HepG2 (cell line): Measurements from ENCODE around the gene GLIS2. TPM values are rescaled to one million over a fixed set of nuclear protein-coding genes. Genes with fewer than 3 reads are reported as not detected.

Experiments used
- FOXO1 ChIP-seq: sonication (generic); formaldehyde crosslinking; IDR thresholded peaks from 2 replicates; pipeline ENCODE4 v1.4.0; 2020; ENCODE audit warnings: missing genetic modification reagents
- HCFC1 ChIP-seq: fragments of 150-350 bp; IDR thresholded peaks from 2 replicates; pipeline ENCODE4 v1.6.1; 2014; ENCODE audit warnings: low read depth, low read length
- HES4 ChIP-seq: sonication (generic); formaldehyde crosslinking; IDR thresholded peaks from 2 replicates; pipeline ENCODE4 v1.9.0; 2021; ENCODE audit warnings: mild to moderate bottlenecking, missing genetic modification reagents, borderline replicate concordance
- JARID2 ChIP-seq: sonication (generic); formaldehyde crosslinking; IDR thresholded peaks from 2 replicates; pipeline ENCODE4 v1.8.1; 2023; ENCODE audit warnings: missing genetic modification reagents, inconsistent platforms; ENCODE audit not compliant: insufficient replicate concordance
- PCBP2 ChIP-seq: fragments of 200-400 bp; formaldehyde crosslinking; optimal IDR thresholded peaks from 2 replicates; pipeline ENCODE3; 2018; ENCODE audit warnings: low read length, low read depth; ENCODE audit not compliant: poor library complexity, severe bottlenecking
- PHF5A ChIP-seq: IDR thresholded peaks from one replicate; pipeline ENCODE4 v1.6.1; 2018; ENCODE audit warnings: low read depth, missing genetic modification reagents; ENCODE audit not compliant: unreplicated experiment
- POLR2AphosphoS5 ChIP-seq: IDR thresholded peaks from 2 replicates; pipeline ENCODE4 v1.6.1; 2012; ENCODE audit warnings: low read depth, low read length
- RBFOX2 ChIP-seq: fragments of 200-400 bp; formaldehyde crosslinking; IDR thresholded peaks from 2 replicates; pipeline ENCODE4 v1.6.1; 2017; ENCODE audit warnings: low read depth, mild to moderate bottlenecking, low read length
- ZFY ChIP-seq: sonication (generic); formaldehyde crosslinking; IDR thresholded peaks from 2 replicates; pipeline ENCODE4 v1.4.0; 2020; ENCODE audit warnings: missing genetic modification reagents
- ZNF607 ChIP-seq: sonication (generic); formaldehyde crosslinking; IDR thresholded peaks from 2 replicates; pipeline ENCODE4 v1.5.1; 2020; ENCODE audit warnings: missing genetic modification reagents, mild to moderate bottlenecking, borderline replicate concordance
- ZNF629 ChIP-seq: sonication (generic); formaldehyde crosslinking; conservative IDR thresholded peaks from 2 replicates; pipeline ENCODE4 v1.5.0; 2020; ENCODE audit warnings: missing genetic modification reagents
- ZNF746 ChIP-seq: sonication (generic); formaldehyde crosslinking; IDR thresholded peaks from 2 replicates; pipeline ENCODE4 v1.8.0; 2022; ENCODE audit warnings: mild to moderate bottlenecking, missing genetic modification reagents
- ZNF878 ChIP-seq: sonication (generic); formaldehyde crosslinking; IDR thresholded peaks from 2 replicates; pipeline ENCODE4 v1.8.1; 2023; ENCODE audit warnings: mild to moderate bottlenecking, missing genetic modification reagents, moderate library complexity
- polyA plus RNA-seq, 8 experiments: library from polyadenylated mRNA; depleted of rRNA in 3 of 8; stranded (reverse) in 7 of 8; unstranded in 1 of 8; fragments of >200 nt; fragmentation: Illumina TruSeq in 4 of 8; extraction: Trizol in 4 of 8; gene quantifications; 2 replicates each; pipeline versions ENCODE4 v1.2.1 to v1.2.3, GENCODE V29; 2011 to 2016; ENCODE audit warnings: low read depth in 4 of 8, missing spikeins in 1 of 8, mixed read lengths in 1 of 8; ENCODE audit not compliant: insufficient read depth in 1 of 8
- total RNA-seq, 5 experiments: library from RNA; depleted of rRNA; stranded (reverse); fragments of >200 nt; fragmentation: Illumina TruSeq; extraction: Trizol; gene quantifications; 2 replicates each; pipeline ENCODE4 v1.2.3, GENCODE V29; 2016; ENCODE audit warnings: low read depth in 1 of 5
- TF ChIP-seq, protein P1 (sequence below): sonication (generic); formaldehyde crosslinking; IDR thresholded peaks from 2 replicates; pipeline ENCODE4 v1.4.0; 2020; ENCODE audit warnings: mild to moderate bottlenecking, missing genetic modification reagents
- TF ChIP-seq, protein P2 (sequence below): sonication (generic); formaldehyde crosslinking; IDR thresholded peaks from 2 replicates; pipeline ENCODE4 v1.4.0; 2020; ENCODE audit warnings: missing genetic modification reagents
- TF ChIP-seq, protein P3 (sequence below): sonication (generic); formaldehyde crosslinking; IDR thresholded peaks from 2 replicates; pipeline ENCODE4 v1.5.1; 2020; ENCODE audit warnings: mild to moderate bottlenecking, missing genetic modification reagents, borderline replicate concordance

GLIS2 gene
- total and polyA plus RNA-seq, 2 of the 13 experiments (the other 11 are each of a cell fraction or from before 2014, with no cell fraction given) = 0.28 to 0.29 TPM

DNA sequence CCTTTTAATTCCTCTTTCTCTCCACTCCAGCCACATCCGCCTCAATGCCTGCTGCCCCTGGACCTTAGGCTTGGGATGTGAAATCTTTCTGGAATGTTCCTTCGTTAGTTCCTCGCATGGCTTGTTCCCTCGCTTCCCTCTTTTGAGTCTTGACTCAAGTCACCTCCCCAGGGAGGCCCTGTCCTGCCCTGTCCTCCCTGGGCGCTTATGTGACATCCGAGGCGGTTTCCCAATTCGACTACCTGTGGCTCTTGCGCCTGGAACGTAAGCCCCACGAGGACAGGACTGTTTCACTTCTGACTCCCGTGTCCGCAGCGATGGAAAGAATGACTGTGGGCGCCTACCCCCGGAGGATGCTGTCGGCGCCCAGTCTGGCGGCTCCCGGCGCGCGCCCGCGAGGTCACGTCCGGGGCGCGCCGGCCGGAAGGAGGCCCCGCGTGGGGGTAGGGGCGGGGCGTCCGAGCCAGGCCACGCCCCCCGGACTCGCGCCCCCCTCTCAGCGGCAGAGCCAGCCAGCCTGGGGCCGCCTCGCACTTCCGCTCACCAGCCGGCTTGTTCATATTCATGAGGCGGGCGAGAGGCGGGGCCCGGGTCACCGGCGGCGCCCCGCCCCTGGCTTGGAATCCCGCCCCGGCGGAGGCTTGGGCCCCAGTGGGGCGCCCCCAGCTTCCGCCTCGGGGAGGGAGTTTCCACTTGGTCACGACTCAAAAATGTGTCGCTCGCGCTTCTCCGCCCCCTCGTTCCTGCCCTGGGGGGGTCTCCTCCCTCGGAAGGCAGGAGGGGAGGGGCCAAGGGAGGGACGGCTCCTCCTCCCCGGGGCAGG lies 8.4 kb upstream of the GLIS2 start (continued):
- TF ChIP-seq HES4 = no peak
- TF ChIP-seq ZNF607 (CRISPR knock-in tag) = no peak
- TF ChIP-seq, protein P1, sequence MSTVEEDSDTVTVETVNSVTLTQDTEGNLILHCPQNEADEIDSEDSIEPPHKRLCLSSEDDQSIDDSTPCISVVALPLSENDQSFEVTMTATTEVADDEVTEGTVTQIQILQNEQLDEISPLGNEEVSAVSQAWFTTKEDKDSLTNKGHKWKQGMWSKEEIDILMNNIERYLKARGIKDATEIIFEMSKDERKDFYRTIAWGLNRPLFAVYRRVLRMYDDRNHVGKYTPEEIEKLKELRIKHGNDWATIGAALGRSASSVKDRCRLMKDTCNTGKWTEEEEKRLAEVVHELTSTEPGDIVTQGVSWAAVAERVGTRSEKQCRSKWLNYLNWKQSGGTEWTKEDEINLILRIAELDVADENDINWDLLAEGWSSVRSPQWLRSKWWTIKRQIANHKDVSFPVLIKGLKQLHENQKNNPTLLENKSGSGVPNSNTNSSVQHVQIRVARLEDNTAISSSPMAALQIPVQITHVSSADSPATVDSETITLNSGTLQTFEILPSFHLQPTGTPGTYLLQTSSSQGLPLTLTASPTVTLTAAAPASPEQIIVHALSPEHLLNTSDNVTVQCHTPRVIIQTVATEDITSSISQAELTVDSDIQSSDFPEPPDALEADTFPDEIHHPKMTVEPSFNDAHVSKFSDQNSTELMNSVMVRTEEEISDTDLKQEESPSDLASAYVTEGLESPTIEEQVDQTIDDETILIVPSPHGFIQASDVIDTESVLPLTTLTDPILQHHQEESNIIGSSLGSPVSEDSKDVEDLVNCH (CRISPR knock-in tag) = no peak
- no peak for TF ChIP-seq PCBP2
- peak; percentile 58 for TF ChIP-seq RBFOX2
- no peak for TF ChIP-seq PHF5A (CRISPR knock-in tag)
- TF ChIP-seq FOXO1 (CRISPR knock-in tag) = no peak
- TF ChIP-seq ZNF629 (CRISPR knock-in tag) = no peak
- TF ChIP-seq, protein P2, sequence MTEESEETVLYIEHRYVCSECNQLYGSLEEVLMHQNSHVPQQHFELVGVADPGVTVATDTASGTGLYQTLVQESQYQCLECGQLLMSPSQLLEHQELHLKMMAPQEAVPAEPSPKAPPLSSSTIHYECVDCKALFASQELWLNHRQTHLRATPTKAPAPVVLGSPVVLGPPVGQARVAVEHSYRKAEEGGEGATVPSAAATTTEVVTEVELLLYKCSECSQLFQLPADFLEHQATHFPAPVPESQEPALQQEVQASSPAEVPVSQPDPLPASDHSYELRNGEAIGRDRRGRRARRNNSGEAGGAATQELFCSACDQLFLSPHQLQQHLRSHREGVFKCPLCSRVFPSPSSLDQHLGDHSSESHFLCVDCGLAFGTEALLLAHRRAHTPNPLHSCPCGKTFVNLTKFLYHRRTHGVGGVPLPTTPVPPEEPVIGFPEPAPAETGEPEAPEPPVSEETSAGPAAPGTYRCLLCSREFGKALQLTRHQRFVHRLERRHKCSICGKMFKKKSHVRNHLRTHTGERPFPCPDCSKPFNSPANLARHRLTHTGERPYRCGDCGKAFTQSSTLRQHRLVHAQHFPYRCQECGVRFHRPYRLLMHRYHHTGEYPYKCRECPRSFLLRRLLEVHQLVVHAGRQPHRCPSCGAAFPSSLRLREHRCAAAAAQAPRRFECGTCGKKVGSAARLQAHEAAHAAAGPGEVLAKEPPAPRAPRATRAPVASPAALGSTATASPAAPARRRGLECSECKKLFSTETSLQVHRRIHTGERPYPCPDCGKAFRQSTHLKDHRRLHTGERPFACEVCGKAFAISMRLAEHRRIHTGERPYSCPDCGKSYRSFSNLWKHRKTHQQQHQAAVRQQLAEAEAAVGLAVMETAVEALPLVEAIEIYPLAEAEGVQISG (CRISPR knock-in tag) = peak; percentile 13; the same call in 1 of the 2 replicates
- TF ChIP-seq, protein P3, sequence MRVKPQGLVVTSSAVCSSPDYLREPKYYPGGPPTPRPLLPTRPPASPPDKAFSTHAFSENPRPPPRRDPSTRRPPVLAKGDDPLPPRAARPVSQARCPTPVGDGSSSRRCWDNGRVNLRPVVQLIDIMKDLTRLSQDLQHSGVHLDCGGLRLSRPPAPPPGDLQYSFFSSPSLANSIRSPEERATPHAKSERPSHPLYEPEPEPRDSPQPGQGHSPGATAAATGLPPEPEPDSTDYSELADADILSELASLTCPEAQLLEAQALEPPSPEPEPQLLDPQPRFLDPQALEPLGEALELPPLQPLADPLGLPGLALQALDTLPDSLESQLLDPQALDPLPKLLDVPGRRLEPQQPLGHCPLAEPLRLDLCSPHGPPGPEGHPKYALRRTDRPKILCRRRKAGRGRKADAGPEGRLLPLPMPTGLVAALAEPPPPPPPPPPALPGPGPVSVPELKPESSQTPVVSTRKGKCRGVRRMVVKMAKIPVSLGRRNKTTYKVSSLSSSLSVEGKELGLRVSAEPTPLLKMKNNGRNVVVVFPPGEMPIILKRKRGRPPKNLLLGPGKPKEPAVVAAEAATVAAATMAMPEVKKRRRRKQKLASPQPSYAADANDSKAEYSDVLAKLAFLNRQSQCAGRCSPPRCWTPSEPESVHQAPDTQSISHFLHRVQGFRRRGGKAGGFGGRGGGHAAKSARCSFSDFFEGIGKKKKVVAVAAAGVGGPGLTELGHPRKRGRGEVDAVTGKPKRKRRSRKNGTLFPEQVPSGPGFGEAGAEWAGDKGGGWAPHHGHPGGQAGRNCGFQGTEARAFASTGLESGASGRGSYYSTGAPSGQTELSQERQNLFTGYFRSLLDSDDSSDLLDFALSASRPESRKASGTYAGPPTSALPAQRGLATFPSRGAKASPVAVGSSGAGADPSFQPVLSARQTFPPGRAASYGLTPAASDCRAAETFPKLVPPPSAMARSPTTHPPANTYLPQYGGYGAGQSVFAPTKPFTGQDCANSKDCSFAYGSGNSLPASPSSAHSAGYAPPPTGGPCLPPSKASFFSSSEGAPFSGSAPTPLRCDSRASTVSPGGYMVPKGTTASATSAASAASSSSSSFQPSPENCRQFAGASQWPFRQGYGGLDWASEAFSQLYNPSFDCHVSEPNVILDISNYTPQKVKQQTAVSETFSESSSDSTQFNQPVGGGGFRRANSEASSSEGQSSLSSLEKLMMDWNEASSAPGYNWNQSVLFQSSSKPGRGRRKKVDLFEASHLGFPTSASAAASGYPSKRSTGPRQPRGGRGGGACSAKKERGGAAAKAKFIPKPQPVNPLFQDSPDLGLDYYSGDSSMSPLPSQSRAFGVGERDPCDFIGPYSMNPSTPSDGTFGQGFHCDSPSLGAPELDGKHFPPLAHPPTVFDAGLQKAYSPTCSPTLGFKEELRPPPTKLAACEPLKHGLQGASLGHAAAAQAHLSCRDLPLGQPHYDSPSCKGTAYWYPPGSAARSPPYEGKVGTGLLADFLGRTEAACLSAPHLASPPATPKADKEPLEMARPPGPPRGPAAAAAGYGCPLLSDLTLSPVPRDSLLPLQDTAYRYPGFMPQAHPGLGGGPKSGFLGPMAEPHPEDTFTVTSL (CRISPR knock-in tag) = no peak
- TF ChIP-seq JARID2 = no peak
- TF ChIP-seq ZFY (CRISPR knock-in tag) = peak; percentile 45
- TF ChIP-seq ZNF746 (CRISPR knock-in tag) = no peak
- peak; percentile 40 for TF ChIP-seq POLR2AphosphoS5
- no peak for TF ChIP-seq ZNF878 (CRISPR knock-in tag)
- no peak for TF ChIP-seq HCFC1
